Measurements from ENCODE around the gene TTC34.

- no peak for TF ChIP-seq CTCF (IDR thresholded peaks at IDR 0.05; ENCODE audit: borderline replicate concordance, extremely low read depth, low read length, poor library complexity, severe bottlenecking)
- TF ChIP-seq EZH2 (IDR thresholded peaks at IDR 0.05; ENCODE audit: borderline replicate concordance, low read depth, low read length, severe bottlenecking) = no peak
Observed at GRCh38 chr1:2783435-2784397, 17.8 kb downstream of the TTC34 start.

All from DND-41 (cell line).